Kidney (tissue), 14 donors: Measurements from ENCODE around the gene AMFR. TPM values are rescaled to one million over a fixed set of nuclear protein-coding genes. Genes with fewer than 3 reads are reported as not detected.

ENCODE experiments used
- DNase-seq, 5 donors: peaks; one replicate each; pipeline ENCODE4 v3.0.0-alpha.2; 2013 to 2020
- FAIRE-seq: peaks from 2 replicates; lab custom pipeline; 2012; peaks lifted over from hg19 to GRCh38; lab: Jason Lieb, UNC
- H3K27ac ChIP-seq, 2 donors: one replicate each; pipeline ENCODE4 v1.7.0; 2013; ENCODE audit warnings: low read depth in 2 of 2, low read length in 2 of 2, inconsistent platforms in 1 of 2
- H3K27me3 ChIP-seq: one replicate; pipeline ENCODE4 v1.7.1; 2013; ENCODE audit warnings: low read length, inconsistent platforms; ENCODE audit not compliant: control insufficient read depth, insufficient read depth
- H3K36me3 ChIP-seq, 3 donors: one replicate each; pipeline versions ENCODE4 v1.7.0 to v1.7.1; 2013; ENCODE audit warnings: low read length in 3 of 3, control low read depth in 1 of 3, inconsistent platforms in 1 of 3; ENCODE audit not compliant: insufficient read depth in 3 of 3, control insufficient read depth in 2 of 3
- H3K4me1 ChIP-seq, 3 donors: one replicate each; pipeline versions ENCODE4 v1.7.0 to v1.7.1; 2013; ENCODE audit warnings: low read length in 3 of 3, inconsistent platforms in 1 of 3, low read depth in 1 of 3; ENCODE audit not compliant: control insufficient read depth in 2 of 3, insufficient read depth in 2 of 3
- H3K4me3 ChIP-seq, 3 donors: one replicate each; pipeline versions ENCODE4 v1.7.0 to v1.8.1; 2013; ENCODE audit warnings: low read length in 3 of 3, control low read depth in 1 of 3, inconsistent platforms in 1 of 3
- H3K9ac ChIP-seq, 3 donors: one replicate each; pipeline versions ENCODE4 v1.7.0 to v1.7.1; 2013; ENCODE audit warnings: low read length in 3 of 3, control low read depth in 1 of 3, inconsistent platforms in 1 of 3
- H3K9me3 ChIP-seq, 3 donors: one replicate each; pipeline versions ENCODE4 v1.7.0 to v1.7.1; 2013; ENCODE audit warnings: low read length in 3 of 3, control low read depth in 1 of 3, inconsistent platforms in 1 of 3; ENCODE audit not compliant: control insufficient read depth in 2 of 3, insufficient read depth in 1 of 3
- intact Hi-C: fragments of 100-400 bp; cut with DNase I; formaldehyde crosslinking; loops from one replicate; pipeline ENCODE4 v1.11.1; 2022
- polyA plus RNA-seq: library from polyadenylated mRNA; stranded (reverse); fragments of 350-450 nt; fragmentation: Illumina TruSeq; extraction: RNeasy Lipid Tissue Mini Kit (QIAGEN cat#74804); gene quantifications from one replicate; pipeline ENCODE4 v1.2.3, GENCODE V29; 2014; ENCODE audit warnings: low read depth, low replicate concordance; ENCODE audit not compliant: insufficient read depth
- total RNA-seq: library from RNA; stranded (reverse); fragmentation: NEBNext Ultra II Directional; extraction: Animal tissue kit (Norgen Biotek cat#: 25700); gene quantifications from one replicate; pipeline ENCODE4 v1.2.1, GENCODE V29; 2021
- TF ChIP-seq, protein P1 (sequence below): IDR thresholded peaks from 3 replicates; pipeline ENCODE4 v1.5.1; 2012; ENCODE audit warnings: mild to moderate bottlenecking, moderate library complexity, borderline replicate concordance; ENCODE audit not compliant: insufficient read depth; ENCODE audit errors: extremely low read depth
- donor health status: control.
- donor health status: control.
- donor health status: control.
- donor health status: control.
- donor health status: control.
- donor health status: DM: yes; HTN: yes; CAD: no.
- donor health status: Normal renal cell carcinoma (clear cell type).

The AMFR gene
- total and polyA plus RNA-seq, 2 donors from 2014 or later, result 143 to 163 TPM

GRCh38 chr16:56349086-56349415 is 76.3 kb downstream of the AMFR start:
- TF ChIP-seq, protein P1, sequence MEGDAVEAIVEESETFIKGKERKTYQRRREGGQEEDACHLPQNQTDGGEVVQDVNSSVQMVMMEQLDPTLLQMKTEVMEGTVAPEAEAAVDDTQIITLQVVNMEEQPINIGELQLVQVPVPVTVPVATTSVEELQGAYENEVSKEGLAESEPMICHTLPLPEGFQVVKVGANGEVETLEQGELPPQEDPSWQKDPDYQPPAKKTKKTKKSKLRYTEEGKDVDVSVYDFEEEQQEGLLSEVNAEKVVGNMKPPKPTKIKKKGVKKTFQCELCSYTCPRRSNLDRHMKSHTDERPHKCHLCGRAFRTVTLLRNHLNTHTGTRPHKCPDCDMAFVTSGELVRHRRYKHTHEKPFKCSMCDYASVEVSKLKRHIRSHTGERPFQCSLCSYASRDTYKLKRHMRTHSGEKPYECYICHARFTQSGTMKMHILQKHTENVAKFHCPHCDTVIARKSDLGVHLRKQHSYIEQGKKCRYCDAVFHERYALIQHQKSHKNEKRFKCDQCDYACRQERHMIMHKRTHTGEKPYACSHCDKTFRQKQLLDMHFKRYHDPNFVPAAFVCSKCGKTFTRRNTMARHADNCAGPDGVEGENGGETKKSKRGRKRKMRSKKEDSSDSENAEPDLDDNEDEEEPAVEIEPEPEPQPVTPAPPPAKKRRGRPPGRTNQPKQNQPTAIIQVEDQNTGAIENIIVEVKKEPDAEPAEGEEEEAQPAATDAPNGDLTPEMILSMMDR, result no peak
- H3K4me3 ChIP-seq, result no peak overlapping the region
- H3K27ac ChIP-seq, result no peak overlapping the region
- no peaks in the 10 kb centered on the region for H3K9me3 ChIP-seq
- intact Hi-C loops, result no loop called here
- H3K9ac ChIP-seq, result no peak overlapping the region
- no peaks in the 10 kb centered on the region for H3K4me1 ChIP-seq
- H3K36me3 ChIP-seq, result no peaks in the 10 kb centered on the region
- DNase-seq, result peak in 1 of 5 donors; percentile 36
- no peak for FAIRE-seq
- H3K27me3 ChIP-seq, result no peaks in the 10 kb centered on the region

GRCh38 chr16:56348168-56349085 is 76.9 kb downstream of the AMFR start:
- no peaks in the 10 kb centered on the region for H3K9me3 ChIP-seq
- no peaks in the 10 kb centered on the region for H3K27me3 ChIP-seq
- H3K27ac ChIP-seq, result no peak overlapping the region
- TF ChIP-seq, protein P1, result no peak
- H3K36me3 ChIP-seq, result no peaks in the 10 kb centered on the region
- intact Hi-C loops, result no loop called here
- H3K9ac ChIP-seq, result no peak overlapping the region
- FAIRE-seq, result no peak
- DNase-seq, result peak in 1 of 5 donors; percentile 53
- H3K4me1 ChIP-seq, result no peaks in the 10 kb centered on the region
- H3K4me3 ChIP-seq, result no peak overlapping the region

DNA sequence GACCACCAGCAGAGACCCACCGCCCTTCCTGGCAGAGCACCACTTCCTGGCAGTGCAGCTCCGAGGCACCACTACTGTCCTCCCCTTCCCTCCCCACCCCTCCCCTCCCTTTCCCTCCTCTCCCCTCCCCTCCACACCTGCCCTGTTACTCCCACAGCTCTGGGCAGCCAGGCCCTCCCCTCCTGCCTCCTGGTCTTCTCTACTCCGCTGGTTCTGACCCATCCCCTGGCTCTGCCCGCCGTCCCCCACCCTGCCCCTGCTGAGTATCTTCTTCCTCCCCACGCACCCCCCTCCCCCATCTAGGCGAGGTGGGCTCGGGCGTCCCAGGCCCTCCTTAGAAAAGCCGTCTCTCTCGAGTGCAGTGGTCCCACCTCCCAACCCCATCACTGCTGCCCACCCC is 77.7 kb downstream of the AMFR start:
- H3K4me3 ChIP-seq, result no peak overlapping the region
- DNase-seq (peak in 1 of 5 donors; percentile 54), FAIRE-seq (no peak)
- no peaks in the 10 kb centered on the region for H3K9me3 ChIP-seq
- H3K4me1 ChIP-seq, result no peaks in the 10 kb centered on the region
- H3K36me3 ChIP-seq, result no peaks in the 10 kb centered on the region
- H3K27ac ChIP-seq, result no peak overlapping the region
- TF ChIP-seq, protein P1, result no peak
- H3K9ac ChIP-seq, result no peak overlapping the region
- intact Hi-C loops, result no loop called here
- H3K27me3 ChIP-seq, result no peaks in the 10 kb centered on the region
